Ecto neural progenitor cell (in vitro differentiated cells): ENCODE results near the gene CARM1.
A peak's percentile ranks its signal among the peaks of the same experiment; 100 is the strongest.
"Not testable (repeated sequence)": the region's sequence is repeated elsewhere in the genome, so short reads cannot be mapped to it uniquely, and the experiment has no call there.

Source experiments
- DNase-seq: peaks from one replicate; pipeline ENCODE4 v3.0.0-alpha.2; 2018; ENCODE audit warnings: low spot score

CARM1 gene

GRCh38 chr19:10872546-10873107 is 1.3 kb downstream of the CARM1 start:
- no peak for DNase-seq

GRCh38 chr19:10874024-10874423 is 2.7 kb downstream of the CARM1 start:
- no peak for DNase-seq

- DNase-seq = no peak
Observed at GRCh38 chr19:10876459-10877240, 5.3 kb downstream of the CARM1 start.

GRCh38 chr19:10877608-10878007 is 6.3 kb downstream of the CARM1 start:
- not testable (repeated sequence) for DNase-seq

GRCh38 chr19:10878253-10878652 is 6.9 kb downstream of the CARM1 start:
- no peak for DNase-seq

- peak; percentile 84 for DNase-seq
Observed at GRCh38 chr19:10881403-10882107, 10.2 kb downstream of the CARM1 start.

GRCh38 chr19:10882108-10882457 is 10.7 kb downstream of the CARM1 start:
- no peak for DNase-seq

GRCh38 chr19:10884274-10884673 is 12.9 kb downstream of the CARM1 start:
- DNase-seq = no peak

- no peak for DNase-seq
Observed at GRCh38 chr19:10885201-10886169, 14.1 kb downstream of the CARM1 start.

- no peak for DNase-seq
Observed at GRCh38 chr19:10887616-10888367, 16.4 kb downstream of the CARM1 start.

- no peak for DNase-seq
Observed at GRCh38 chr19:10888421-10888866, 17.1 kb downstream of the CARM1 start.

- DNase-seq = no peak
Observed at GRCh38 chr19:10889880-10890279, 18.5 kb downstream of the CARM1 start.

GRCh38 chr19:10891405-10892086 is 20.2 kb downstream of the CARM1 start:
- no peak for DNase-seq

- no peak for DNase-seq
Observed at GRCh38 chr19:10892256-10892655, 20.9 kb downstream of the CARM1 start.

- DNase-seq = no peak
Observed at GRCh38 chr19:10894911-10895213, 23.5 kb downstream of the CARM1 start.

GRCh38 chr19:10895363-10895762 is 24.0 kb downstream of the CARM1 start:
- no peak for DNase-seq

GRCh38 chr19:10895920-10896319 is 24.6 kb downstream of the CARM1 start:
- DNase-seq = no peak

- DNase-seq = no peak
Observed at GRCh38 chr19:10896851-10897526, 25.6 kb downstream of the CARM1 start.

GRCh38 chr19:10898633-10899032 is 27.3 kb downstream of the CARM1 start:
- no peak for DNase-seq

GRCh38 chr19:10899151-10899653 is 27.8 kb downstream of the CARM1 start:
- DNase-seq = no peak
